Ecto neural progenitor cell (in vitro differentiated cells): Measurements from ENCODE around the gene UTP14C.
"Not testable (repeated sequence)": the region's sequence is repeated elsewhere in the genome, so short reads cannot be mapped to it uniquely, and the experiment has no call there.

ENCODE experiments used
- DNase-seq: peaks from one replicate; pipeline ENCODE4 v3.0.0-alpha.2; 2018; ENCODE audit warnings: low spot score

Gene UTP14C

DNA sequence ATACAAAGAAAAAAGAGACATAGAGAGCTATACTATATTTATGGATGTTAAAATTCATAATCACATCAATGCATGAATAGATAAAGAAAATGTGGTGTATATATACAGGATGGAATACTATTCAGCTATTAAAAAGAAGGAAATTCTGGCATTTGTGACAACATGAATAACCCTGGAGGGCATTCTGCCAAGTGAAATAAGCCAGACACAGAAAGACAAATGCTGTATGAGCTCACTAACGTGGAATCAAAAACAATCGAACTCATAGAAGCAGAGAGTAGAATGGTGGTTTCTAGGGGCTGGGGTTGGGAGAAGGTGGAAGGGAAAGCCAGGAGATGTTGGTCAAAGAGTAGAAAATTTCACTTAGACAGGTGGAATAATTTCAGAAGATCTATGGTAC lies 24.0 kb downstream of the UTP14C start:
- no peak for DNase-seq

GRCh38 chr13:52051400-52051799 lies 26.9 kb downstream of the UTP14C start:
- DNase-seq, result no peak

GRCh38 chr13:52053460-52053859 lies 29.0 kb downstream of the UTP14C start:
- DNase-seq, result no peak

- not testable (repeated sequence) for DNase-seq
These were observed 36.6 kb downstream of the UTP14C start for GRCh38 chr13:52061064-52061463.

GRCh38 chr13:52061587-52061986 lies 37.1 kb downstream of the UTP14C start:
- DNase-seq, result no peak

DNA sequence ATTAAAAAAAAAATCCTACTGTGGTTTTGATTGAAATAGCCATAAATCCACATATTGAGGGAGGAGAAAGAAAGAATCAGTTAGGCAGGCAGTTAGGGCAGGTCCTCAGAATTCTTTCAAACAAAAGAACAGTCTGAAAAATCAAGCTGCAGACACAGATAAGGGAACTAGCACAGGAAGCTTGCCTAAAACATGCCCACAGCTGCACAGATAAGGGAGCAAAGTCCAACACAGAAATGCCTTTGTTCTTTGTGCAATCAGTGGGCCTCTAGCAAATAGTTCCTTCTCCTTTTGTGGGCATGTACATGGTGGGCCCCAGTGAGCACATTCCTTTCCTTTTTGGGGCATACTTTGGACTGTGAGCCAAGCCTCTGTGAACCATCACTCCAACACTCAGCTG lies 42.7 kb downstream of the UTP14C start:
- DNase-seq, result no peak

GRCh38 chr13:52070929-52071523 lies 46.5 kb downstream of the UTP14C start:
- no peak for DNase-seq
